GM18858 (cell line): ENCODE measurements around the gene SLC29A3.
"Not testable (repeated sequence)": the region's sequence is repeated elsewhere in the genome, so short reads cannot be mapped to it uniquely, and the experiment has no call there.

Experiments used
- ATAC-seq: cut with Tn5 transposase; IDR thresholded peaks from one replicate; pipeline ENCODE4 v1.9.1; 2021; ENCODE audit not compliant: unreplicated experiment

The SLC29A3 gene

GRCh38 chr10:71319042-71319799 lies at the start of gene SLC29A3:
Gene SLC29A3 (plus strand): TSS chr10:71319259. CDS start chr10:71319310, 51 bp downstream.
- no peak for ATAC-seq

DNA sequence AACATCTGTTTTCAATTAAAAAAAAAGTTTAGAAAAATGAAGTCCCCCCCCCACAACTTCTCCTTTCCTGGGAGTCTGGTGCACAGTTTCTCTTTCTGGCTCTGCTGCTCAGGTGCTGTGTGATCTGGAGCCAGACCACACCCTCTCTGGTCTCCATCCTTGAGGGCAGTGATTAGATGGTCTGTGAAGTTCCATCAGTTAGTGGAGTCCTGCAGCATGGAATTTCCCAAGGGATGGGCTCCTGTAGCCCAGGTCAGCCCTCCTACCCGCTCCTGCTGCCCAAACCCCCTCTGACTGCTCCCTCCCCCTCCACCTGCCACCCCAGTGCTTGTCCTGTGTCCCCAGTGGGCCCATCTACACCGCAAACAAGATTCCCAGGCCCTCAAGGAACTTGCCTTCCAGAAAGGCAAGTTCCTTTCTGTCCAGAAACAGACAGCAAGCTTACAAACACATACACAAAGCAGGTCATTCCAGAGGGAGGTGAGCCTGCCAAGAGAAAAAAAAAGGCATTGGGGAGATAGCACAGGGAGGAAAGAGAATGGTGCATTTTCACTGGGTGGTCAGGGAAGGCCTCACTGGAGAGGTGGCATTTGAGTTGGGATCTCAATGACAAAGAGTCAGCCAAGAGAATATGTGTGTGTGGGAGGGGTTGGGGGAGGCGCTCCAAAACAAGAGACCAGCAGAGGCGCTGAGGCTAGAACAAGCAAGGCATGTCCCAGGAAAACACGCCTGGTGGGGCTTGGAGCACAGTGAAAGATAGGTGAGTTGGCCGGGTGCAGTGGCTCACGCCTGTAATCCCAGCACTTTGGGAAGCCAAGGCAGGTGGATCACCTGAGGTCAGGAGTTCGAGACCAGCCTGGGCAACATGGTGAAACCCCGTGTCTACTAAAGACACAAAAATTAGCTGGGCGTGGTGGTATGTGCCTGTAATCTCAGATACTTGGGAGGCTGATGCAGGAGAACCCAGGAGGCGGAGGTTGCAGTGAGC lies 49.5 kb upstream of the SLC29A3 start:
- no peak for ATAC-seq

DNA sequence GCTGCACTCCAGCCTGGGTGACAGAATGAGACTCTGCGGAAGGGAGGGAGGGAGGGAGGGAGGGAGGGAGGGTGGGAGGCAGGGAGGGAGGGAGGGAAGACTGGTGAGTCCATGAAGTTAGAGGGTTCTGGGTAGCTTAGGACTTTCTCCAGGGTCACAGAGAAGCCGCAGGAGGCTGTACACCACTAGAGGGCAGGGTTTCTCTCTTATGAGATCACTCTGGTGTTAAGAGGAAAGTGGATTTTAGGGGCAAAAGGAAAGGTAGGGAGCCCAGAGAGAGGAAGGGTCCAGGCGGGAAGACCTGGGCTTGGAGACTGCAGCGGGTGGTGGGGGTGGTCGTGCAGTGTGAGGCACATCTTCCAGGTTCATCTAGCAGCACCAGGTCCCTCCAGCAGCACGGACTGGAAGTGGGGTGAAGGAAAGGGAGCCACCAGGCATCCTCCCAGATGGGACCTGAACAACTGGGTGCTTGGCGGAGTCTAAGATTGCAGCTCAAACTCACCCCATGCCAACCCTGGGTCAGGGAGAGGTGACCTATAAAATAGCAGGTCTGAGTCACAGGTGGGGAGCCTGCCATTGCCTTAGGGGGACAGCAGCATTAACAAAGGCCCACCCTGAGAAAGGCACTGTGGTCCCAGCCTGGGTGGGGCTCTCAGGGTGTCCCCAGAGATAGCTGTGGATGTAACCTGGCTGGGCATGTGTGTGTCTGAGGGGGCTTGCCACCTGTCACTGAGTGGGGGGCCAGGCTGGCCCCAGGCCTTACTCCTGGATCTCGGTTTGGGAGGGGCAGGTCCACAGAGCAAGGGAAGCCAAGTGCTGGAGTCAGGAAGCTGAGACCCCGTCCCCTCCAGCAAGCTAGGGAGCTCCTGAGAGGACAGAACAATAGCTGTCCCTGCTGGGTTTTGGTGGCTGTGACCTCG lies 48.5 kb upstream of the SLC29A3 start:
- ATAC-seq: no peak

- ATAC-seq: no peak
Observed at GRCh38 chr10:71271662-71272055, 47.4 kb upstream of the SLC29A3 start.

DNA sequence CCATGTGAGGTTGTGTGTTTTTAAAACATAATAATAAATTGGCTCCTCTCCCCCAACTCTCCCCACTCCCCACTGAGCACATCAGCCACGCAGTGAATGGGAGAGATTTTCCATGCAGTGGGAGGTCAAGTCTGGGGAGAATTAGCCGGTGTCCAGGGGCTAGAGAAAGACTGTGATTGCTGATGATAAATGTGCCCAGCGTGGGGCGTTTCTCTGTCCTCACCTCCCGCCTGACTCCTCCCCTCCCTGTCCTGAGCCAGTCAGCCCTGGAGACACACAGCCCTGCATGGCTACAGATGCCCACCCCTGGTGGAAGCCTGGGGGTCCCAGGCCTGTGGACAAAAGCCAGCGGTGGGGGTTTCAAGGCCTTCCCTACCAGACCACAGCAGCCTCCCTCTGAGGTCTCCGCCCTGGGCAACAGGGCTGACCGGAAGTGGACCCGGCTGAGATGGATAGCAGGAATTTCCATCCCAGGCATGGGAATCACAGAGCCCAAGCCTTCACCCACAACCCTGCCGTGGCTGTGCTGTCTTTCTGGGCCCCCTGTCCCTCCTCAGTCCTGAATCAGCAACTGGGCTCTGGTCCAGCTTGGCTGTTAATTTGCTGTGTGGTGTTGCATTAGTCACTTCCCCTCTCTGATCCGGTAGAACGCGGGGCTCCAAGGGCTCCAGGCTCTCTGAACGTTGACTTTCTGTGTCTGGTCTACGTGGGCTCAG lies 46.8 kb upstream of the SLC29A3 start:
- ATAC-seq: no peak

- ATAC-seq: not testable (repeated sequence)
Observed at GRCh38 chr10:71272974-71273373, 46.1 kb upstream of the SLC29A3 start.

GRCh38 chr10:71273506-71273905 lies 45.6 kb upstream of the SLC29A3 start:
- no peak for ATAC-seq

DNA sequence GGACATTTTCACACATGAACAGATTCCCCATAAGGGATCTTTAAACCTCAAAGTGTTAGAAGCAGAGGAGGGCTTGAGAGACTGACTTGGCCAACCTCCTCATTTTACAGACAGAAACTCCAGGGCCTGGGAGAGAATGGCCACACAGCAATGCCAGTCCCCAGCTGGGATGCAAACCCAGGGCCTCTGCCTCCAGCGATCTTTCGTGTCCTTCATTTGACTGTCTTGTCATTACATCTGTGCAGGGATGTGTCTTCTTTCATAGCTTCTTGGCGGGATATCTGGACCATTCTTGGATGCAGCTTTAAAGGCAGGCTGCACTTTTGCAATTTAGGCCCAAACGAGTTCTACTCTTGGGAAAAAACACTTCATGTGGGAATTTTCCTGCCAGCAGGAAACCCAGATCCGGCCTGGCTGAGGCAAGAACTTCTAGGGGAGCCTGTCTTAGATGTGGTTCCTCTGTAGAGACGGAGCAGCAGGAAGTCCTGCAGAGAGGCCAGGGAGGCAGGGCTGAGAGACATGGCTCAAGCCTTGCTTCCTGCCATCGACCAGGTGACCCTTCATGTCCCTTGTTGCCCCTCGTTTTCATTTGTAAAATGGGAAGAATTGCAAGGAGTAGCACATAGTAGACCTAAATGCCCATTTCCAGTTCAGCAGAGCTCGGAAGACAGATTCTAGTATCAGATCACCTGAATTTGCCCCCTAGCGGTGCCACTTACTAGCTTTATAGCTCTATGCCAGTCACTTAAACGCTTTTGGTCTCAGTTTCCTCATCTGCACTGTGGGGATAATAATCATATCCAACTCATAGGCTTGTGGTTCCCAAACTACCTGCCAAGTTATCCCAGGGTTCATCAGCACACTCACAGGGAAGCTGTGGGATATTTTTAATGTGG lies 43.9 kb upstream of the SLC29A3 start:
- no peak for ATAC-seq

DNA sequence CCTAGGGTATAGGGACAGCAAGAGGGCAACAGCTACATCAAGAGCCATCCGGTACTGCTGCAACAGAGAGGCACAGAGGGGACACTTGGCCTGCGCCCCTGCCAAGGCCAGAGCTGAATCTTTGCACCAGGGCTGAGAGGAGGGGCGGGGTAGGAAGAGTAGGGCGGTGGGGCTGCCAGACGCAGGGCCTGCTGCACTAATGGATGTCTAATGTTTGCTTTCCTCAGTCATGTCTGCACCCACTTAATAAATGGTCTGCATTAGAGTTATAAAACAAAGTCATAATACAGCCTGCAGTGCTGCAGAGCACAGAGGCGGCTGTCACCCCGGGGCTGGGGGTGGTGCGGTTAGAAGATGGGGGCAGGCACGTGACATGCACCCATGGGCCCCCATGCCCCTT lies 42.2 kb upstream of the SLC29A3 start:
- no peak for ATAC-seq

GRCh38 chr10:71277914-71278665 lies 41.0 kb upstream of the SLC29A3 start:
- ATAC-seq: no peak

- no peak for ATAC-seq
Observed at GRCh38 chr10:71278691-71279588, 40.1 kb upstream of the SLC29A3 start.

DNA sequence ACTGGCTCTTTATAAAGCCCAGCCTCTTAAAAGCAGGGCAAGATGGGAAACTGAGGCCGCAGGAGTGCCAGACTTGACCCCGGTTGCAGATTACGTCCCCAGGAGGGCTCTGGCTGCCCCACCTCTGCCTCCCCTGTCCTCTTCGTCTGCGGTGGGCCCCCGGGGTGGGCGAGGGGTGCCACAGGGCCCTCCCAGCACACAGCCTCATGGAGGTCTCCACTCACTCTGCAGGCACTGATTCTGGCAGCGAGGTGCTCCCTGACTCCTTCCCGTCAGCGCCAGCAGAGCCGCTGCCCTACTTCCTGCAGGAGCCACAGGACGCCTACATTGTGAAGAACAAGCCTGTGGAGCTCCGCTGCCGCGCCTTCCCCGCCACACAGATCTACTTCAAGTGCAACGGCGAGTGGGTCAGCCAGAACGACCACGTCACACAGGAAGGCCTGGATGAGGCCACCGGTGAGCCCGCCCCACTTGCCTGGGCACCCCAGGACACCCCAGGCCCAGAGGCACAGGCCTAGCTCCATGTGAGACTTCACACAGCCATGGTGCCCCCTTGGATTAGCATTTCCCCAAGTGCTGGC lies 39.4 kb upstream of the SLC29A3 start:
- no peak for ATAC-seq

- no peak for ATAC-seq
Observed at GRCh38 chr10:71280216-71280615, 38.8 kb upstream of the SLC29A3 start.

DNA sequence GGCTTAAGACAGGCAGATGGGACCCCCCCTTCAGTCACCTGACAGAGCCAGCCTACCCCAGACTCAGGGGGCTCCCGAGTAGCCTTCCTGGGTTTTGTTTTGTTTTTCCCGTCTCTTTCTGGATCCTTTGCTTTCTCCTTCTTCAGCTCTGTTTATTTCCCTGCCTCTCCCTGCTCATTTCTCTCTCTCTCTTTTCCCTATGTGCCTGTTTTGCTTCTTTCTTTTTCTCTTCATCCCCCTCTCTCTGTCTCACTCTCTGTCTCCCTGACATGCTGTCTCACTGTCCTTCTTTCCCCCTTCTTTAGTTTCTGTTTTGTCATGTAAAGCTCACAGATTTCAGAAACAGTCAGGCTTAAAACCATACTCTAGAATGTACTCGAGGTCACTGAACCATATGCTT lies 38.2 kb upstream of the SLC29A3 start:
- ATAC-seq: no peak

DNA sequence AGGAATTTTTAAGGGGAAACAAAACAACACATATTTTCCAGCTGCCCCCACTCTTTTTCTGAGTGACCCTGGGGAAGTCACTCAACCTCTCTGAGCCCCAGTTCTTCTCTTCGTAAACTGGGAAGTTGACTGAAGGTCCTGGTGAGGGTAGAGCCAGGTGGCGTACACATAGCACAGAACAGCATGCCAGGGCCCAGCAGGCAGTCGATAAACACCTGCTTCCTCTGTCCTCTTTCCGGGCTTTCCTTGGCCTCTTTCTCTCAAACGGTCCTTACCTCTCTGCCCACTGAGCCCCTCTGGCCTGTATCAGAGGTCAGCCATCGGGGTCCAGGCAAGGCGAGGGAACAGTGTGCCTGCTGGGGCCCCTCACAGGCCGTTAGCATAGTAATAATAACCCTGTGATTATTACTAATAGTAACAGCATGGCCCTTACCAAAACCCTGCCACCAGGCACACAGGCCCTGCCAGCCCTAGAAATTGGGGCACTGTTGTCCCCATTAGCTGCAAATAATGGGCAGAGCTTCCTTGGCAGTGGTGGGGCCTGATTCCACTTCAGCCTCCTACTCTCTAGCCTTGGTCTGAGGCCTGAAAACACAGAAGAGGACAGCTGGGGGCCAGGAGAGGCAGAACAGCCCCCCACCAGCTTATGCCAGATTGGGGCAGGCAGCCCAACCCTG lies 37.3 kb upstream of the SLC29A3 start:
- ATAC-seq: no peak

DNA sequence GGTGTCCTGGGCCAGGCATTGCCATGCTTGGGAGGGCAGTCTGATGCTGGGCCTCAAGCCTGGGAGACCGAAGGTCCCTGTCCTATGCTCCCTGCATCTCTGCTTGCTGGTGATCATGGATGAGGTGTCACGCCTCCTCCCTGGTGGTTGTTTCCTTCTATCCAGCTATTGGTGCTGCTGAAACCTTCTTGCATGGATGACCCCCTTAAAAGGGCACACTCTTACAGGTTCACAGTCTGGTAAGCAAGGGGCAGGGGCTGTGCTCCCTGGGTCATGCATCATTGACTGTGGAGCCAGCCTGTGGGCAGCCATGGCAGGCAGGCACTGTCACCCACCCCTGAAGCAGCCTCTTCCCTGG lies 36.8 kb upstream of the SLC29A3 start:
- ATAC-seq: no peak

GRCh38 chr10:71283410-71283809 lies 35.6 kb upstream of the SLC29A3 start:
- ATAC-seq: no peak
